Activated naive CD4-positive, alpha-beta T cell treated with anti-CD3 and anti-CD28 coated beads, Interleukin-2, amount 10 ng/mL, durations not matched to agents 7 days and 5 days (primary cell): ENCODE data around the gene SH3GL1.

Experiments
- CTCF ChIA-PET: fragments of 350-600 bp; sonication (Branson Sonifier 250); formaldehyde crosslinking; loops from one replicate; lab custom pipeline; 2021; ENCODE audit warnings: antibody characterized with exemption; lab: Charles Lee
- DNase-seq: peaks from one replicate; pipeline ENCODE4 v3.0.0-alpha.2; 2020
- H3K27ac Mint-ChIP-seq: one replicate; pipeline ENCODE4 v1.8.0; 2021; ENCODE audit warnings: mild to moderate bottlenecking, moderate library complexity, mixed read lengths
- H3K27me3 Mint-ChIP-seq: one replicate; pipeline ENCODE4 v1.8.0; 2021; ENCODE audit warnings: mild to moderate bottlenecking, mixed read lengths
- H3K36me3 Mint-ChIP-seq: one replicate; pipeline ENCODE4 v1.8.0; 2021; ENCODE audit warnings: mixed read lengths
- H3K4me1 Mint-ChIP-seq: one replicate; pipeline ENCODE4 v1.8.0; 2021; ENCODE audit warnings: mixed read lengths
- H3K4me3 Mint-ChIP-seq: one replicate; pipeline ENCODE4 v1.8.0; 2021; ENCODE audit warnings: mild to moderate bottlenecking, moderate library complexity, mixed read lengths
- H3K9me3 Mint-ChIP-seq: one replicate; pipeline ENCODE4 v1.8.0; 2021; ENCODE audit warnings: mixed read lengths

The SH3GL1 gene

GRCh38 chr19:4372165-4373012 is 28.0 kb downstream of the SH3GL1 start:
- peak; percentile 18 for DNase-seq
- Mint-ChIP-seq H3K27ac (peak overlapping the region; percentile 72), H3K27me3 (no peaks in the 10 kb centered on the region), H3K4me1 (peaks cover 83% of the 10 kb centered on the region), H3K36me3 (peaks cover 33% of the 10 kb centered on the region), H3K4me3 (no peak overlapping the region), H3K9me3 (no peaks in the 10 kb centered on the region)
- CTCF ChIA-PET: interaction anchor here (0.9 kb wide), 1 partner anchor 28 kb away, joined by 3 read pairs; the partner anchor contains the start of gene SH3GL1

- H3K4me3 Mint-ChIP-seq: peak overlapping the region; percentile 70
- H3K27ac Mint-ChIP-seq: peak overlapping the region; percentile 97
- no peak for DNase-seq
- CTCF ChIA-PET: interaction anchor here (0.9 to 1.0 kb wide), 2 partner anchors 29 to 68 kb away, joined by 3 read pairs; partner anchors contain the start of gene SH3GL1
- H3K9me3 Mint-ChIP-seq: no peaks in the 10 kb centered on the region
- H3K36me3 Mint-ChIP-seq: peaks cover 29% of the 10 kb centered on the region
- no peaks in the 10 kb centered on the region for H3K27me3 Mint-ChIP-seq
- peaks cover 81% of the 10 kb centered on the region for H3K4me1 Mint-ChIP-seq
Observed at GRCh38 chr19:4371247-4372164, 28.8 kb downstream of the SH3GL1 start.

- CTCF ChIA-PET: interaction anchor here (0.8 to 1.6 kb wide), 5 partner anchors 20 to 67 kb away, joined by 3 to 6 read pairs (median 3); partner anchors contain the start of gene SH3GL1
- peak overlapping the region; percentile 97 for H3K27ac Mint-ChIP-seq
- peak overlapping the region; percentile 70 for H3K4me3 Mint-ChIP-seq
- no peak for DNase-seq
- peaks cover 21% of the 10 kb centered on the region for H3K36me3 Mint-ChIP-seq
- H3K4me1 Mint-ChIP-seq: peaks cover 73% of the 10 kb centered on the region
- no peaks in the 10 kb centered on the region for H3K27me3 Mint-ChIP-seq
- no peaks in the 10 kb centered on the region for H3K9me3 Mint-ChIP-seq
Observed at GRCh38 chr19:4370418-4371041, 29.8 kb downstream of the SH3GL1 start.

GRCh38 chr19:4369888-4370260 is 30.5 kb downstream of the SH3GL1 start:
- peak overlapping the region; percentile 97 for H3K27ac Mint-ChIP-seq
- CTCF ChIA-PET: interaction anchor here (0.8 to 2.0 kb wide), 5 partner anchors 16 to 30 kb away, joined by 3 to 6 read pairs (median 4); partner anchors contain the start of gene SH3GL1
- DNase-seq: peak; percentile 85
- peaks cover 22% of the 10 kb centered on the region for H3K36me3 Mint-ChIP-seq
- H3K9me3 Mint-ChIP-seq: no peaks in the 10 kb centered on the region
- H3K4me1 Mint-ChIP-seq: peaks cover 70% of the 10 kb centered on the region
- peak overlapping the region; percentile 70 for H3K4me3 Mint-ChIP-seq
- no peaks in the 10 kb centered on the region for H3K27me3 Mint-ChIP-seq

GRCh38 chr19:4369109-4369887 is 31.0 kb downstream of the SH3GL1 start:
- CTCF ChIA-PET: interaction anchor here (0.8 to 2.0 kb wide), 8 partner anchors 16 to 102 kb away, joined by 3 to 6 read pairs (median 4); partner anchors contain the start of genes CHAF1A and SH3GL1
- Mint-ChIP-seq H3K9me3 (no peaks in the 10 kb centered on the region), H3K4me3 (peak overlapping the region; percentile 70), H3K36me3 (peaks cover 23% of the 10 kb centered on the region), H3K27ac (peak overlapping the region; percentile 97), H3K27me3 (no peaks in the 10 kb centered on the region), H3K4me1 (peaks cover 69% of the 10 kb centered on the region)
- peak; percentile 93 for DNase-seq

- H3K4me1 Mint-ChIP-seq: peaks cover 63% of the 10 kb centered on the region
- H3K9me3 Mint-ChIP-seq: no peaks in the 10 kb centered on the region
- H3K27ac Mint-ChIP-seq: peak overlapping the region; percentile 97
- peaks cover 24% of the 10 kb centered on the region for H3K36me3 Mint-ChIP-seq
- H3K27me3 Mint-ChIP-seq: no peaks in the 10 kb centered on the region
- peak overlapping the region; percentile 70 for H3K4me3 Mint-ChIP-seq
- CTCF ChIA-PET: interaction anchor here (0.7 to 2.0 kb wide), 6 partner anchors 15 to 180 kb away, joined by 3 to 6 read pairs (median 4); partner anchors contain the start of genes CHAF1A and SH3GL1
- DNase-seq: peak; percentile 34
Observed at GRCh38 chr19:4368128-4368820, 32.1 kb downstream of the SH3GL1 start.

GRCh38 chr19:4367781-4368127 is 32.6 kb downstream of the SH3GL1 start:
- Mint-ChIP-seq H3K4me1 (peaks cover 61% of the 10 kb centered on the region), H3K36me3 (peaks cover 24% of the 10 kb centered on the region), H3K27me3 (no peaks in the 10 kb centered on the region), H3K9me3 (no peaks in the 10 kb centered on the region), H3K27ac (peak overlapping the region; percentile 97), H3K4me3 (peak overlapping the region; percentile 26)
- CTCF ChIA-PET: interaction anchor here (1.3 to 1.6 kb wide), 2 partner anchors 15 to 101 kb away, joined by 3 to 5 read pairs; no protein-coding TSS in a partner anchor
- no peak for DNase-seq

GRCh38 chr19:4367336-4367723 is 33.0 kb downstream of the SH3GL1 start:
- Mint-ChIP-seq H3K4me1 (peaks cover 57% of the 10 kb centered on the region), H3K4me3 (no peak overlapping the region), H3K27me3 (no peaks in the 10 kb centered on the region), H3K9me3 (no peaks in the 10 kb centered on the region), H3K36me3 (peaks cover 24% of the 10 kb centered on the region), H3K27ac (peak overlapping the region; percentile 97)
- CTCF ChIA-PET: interaction anchor here (1.6 to 4.1 kb wide), 2 partner anchors 15 to 100 kb away, joined by 5 to 16 read pairs; no protein-coding TSS in a partner anchor
- no peak for DNase-seq

- Mint-ChIP-seq H3K4me1 (peaks cover 51% of the 10 kb centered on the region), H3K9me3 (no peaks in the 10 kb centered on the region), H3K36me3 (peaks cover 27% of the 10 kb centered on the region), H3K27me3 (no peaks in the 10 kb centered on the region), H3K27ac (peak overlapping the region; percentile 97), H3K4me3 (no peak overlapping the region)
- CTCF ChIA-PET: interaction anchor here (1.8 to 4.1 kb wide), 2 partner anchors 14 to 34 kb away, joined by 5 to 16 read pairs; partner anchors contain the start of gene SH3GL1
- no peak for DNase-seq
Observed at GRCh38 chr19:4366666-4367335, 33.5 kb downstream of the SH3GL1 start.

GRCh38 chr19:4365791-4366665 is 34.3 kb downstream of the SH3GL1 start:
- H3K9me3 Mint-ChIP-seq: no peaks in the 10 kb centered on the region
- peak overlapping the region; percentile 71 for H3K27ac Mint-ChIP-seq
- no peak overlapping the region for H3K4me3 Mint-ChIP-seq
- CTCF ChIA-PET: interaction anchor here (1.8 to 4.1 kb wide), 2 partner anchors 13 to 34 kb away, joined by 5 to 16 read pairs; partner anchors contain the start of gene SH3GL1
- peaks cover 25% of the 10 kb centered on the region for H3K36me3 Mint-ChIP-seq
- no peaks in the 10 kb centered on the region for H3K27me3 Mint-ChIP-seq
- DNase-seq: no peak
- peaks cover 44% of the 10 kb centered on the region for H3K4me1 Mint-ChIP-seq

- DNase-seq: no peak
- Mint-ChIP-seq H3K9me3 (no peaks in the 10 kb centered on the region), H3K36me3 (peaks cover 27% of the 10 kb centered on the region), H3K4me1 (peaks cover 37% of the 10 kb centered on the region), H3K27ac (no peak overlapping the region), H3K27me3 (no peaks in the 10 kb centered on the region), H3K4me3 (no peak overlapping the region)
- CTCF ChIA-PET: interaction anchor here (0.9 to 4.1 kb wide), 3 partner anchors 13 to 98 kb away, joined by 3 to 16 read pairs (median 5); partner anchors contain the start of gene SH3GL1
Observed at GRCh38 chr19:4365341-4365740, 35.0 kb downstream of the SH3GL1 start.
